GM18909 (cell line): ENCODE results near the gene DHRS13.
"Not testable (repeated sequence)": the region's sequence is repeated elsewhere in the genome, so short reads cannot be mapped to it uniquely, and the experiment has no call there.

Source experiments
- ATAC-seq: cut with Tn5 transposase; IDR thresholded peaks from one replicate; pipeline ENCODE4 v1.9.1; 2021; ENCODE audit warnings: mild to moderate bottlenecking; ENCODE audit not compliant: unreplicated experiment, poor library complexity

DHRS13 gene

DNA sequence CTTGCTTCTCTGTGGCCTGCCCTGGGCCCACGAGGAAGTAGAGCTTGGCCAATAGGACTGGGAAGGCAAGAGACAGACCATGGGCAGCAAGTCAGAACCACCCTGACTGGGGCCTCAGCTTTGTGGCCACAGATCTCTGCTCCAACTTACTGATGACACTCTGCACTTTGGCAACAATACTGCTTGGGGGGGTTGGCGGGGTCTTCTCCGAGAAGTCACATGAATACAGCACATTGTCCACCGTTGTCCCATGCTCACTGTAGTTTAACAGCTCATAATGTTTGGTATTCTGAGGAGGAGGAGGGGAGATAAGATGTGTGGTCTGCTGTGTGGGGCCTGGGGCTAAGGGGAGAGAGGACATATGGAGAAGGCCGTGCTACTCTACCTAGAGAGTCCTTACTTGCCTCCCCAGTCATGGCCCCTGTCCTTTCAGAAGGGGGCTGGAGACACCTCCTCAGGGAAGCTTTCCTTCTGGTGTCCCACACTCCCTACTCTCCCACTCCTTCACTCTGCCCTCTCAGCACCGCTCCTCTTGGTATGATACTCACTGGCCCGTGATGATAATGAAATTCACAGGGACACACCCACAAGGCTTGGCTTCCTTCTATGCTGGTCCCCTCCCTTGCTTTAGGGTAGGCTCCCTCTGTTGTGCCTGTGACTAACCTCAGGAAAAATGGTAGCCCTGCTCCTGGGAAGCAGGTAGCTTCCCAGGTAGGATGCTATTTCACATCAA is 4.0 kb upstream of the DHRS13 start:
- ATAC-seq = no peak

DNA sequence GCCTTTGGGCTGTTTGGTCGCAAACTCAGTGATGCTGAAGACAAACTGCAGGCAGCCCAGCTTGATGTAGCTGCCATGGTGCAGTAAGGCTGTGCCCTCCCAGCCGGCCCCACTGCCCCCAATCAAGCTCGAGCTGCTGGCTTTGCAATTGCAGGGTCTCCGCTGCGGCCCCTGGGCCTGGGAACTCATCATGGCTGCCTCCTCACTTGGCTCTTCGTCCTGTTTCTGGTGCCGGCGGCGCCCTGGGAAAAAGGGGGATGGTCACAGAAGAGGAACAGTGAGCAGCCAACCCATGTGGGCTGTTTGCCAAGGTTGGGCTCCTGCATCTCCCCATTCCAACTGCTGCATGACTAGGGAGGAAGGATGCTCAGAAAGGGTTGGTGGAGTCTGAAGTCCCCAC is 3.4 kb upstream of the DHRS13 start:
- ATAC-seq = no peak

DNA sequence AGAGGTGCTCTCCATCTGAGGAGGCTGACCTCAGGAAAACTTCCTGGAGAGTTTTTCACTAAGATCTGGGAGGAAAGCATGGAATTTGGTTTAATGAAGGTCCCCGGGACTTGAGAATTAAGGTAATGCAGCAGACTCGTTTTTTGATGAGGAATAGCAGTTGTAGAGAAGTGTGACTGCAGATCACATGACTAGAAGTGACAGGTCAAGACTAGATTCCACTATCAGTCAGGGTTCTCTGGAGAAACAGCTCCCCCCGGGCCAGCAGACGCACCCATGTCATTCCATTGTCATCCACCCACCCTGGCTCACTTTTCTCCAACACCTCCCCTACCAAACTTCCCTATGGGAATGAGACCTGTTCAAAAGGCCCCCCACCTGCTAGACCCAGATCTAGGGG is 1.9 kb upstream of the DHRS13 start:
- ATAC-seq = no peak

DNA sequence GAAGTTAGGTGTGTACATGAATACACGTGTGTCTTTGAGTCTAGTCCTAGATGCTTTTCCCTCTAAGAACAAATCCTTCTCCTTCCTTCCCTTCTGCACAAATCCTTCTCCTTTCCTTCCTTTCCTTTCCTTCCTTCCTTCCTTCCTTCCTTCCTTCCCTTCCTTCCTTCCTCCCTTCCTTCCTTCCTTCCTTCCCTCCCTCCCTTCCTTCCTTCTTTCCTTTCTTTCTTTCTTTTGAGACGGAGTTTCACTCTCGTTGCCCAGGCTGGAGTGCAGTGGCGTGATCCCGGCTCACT is 615 bp upstream of the DHRS13 start:
- ATAC-seq = not testable (repeated sequence)

DNA sequence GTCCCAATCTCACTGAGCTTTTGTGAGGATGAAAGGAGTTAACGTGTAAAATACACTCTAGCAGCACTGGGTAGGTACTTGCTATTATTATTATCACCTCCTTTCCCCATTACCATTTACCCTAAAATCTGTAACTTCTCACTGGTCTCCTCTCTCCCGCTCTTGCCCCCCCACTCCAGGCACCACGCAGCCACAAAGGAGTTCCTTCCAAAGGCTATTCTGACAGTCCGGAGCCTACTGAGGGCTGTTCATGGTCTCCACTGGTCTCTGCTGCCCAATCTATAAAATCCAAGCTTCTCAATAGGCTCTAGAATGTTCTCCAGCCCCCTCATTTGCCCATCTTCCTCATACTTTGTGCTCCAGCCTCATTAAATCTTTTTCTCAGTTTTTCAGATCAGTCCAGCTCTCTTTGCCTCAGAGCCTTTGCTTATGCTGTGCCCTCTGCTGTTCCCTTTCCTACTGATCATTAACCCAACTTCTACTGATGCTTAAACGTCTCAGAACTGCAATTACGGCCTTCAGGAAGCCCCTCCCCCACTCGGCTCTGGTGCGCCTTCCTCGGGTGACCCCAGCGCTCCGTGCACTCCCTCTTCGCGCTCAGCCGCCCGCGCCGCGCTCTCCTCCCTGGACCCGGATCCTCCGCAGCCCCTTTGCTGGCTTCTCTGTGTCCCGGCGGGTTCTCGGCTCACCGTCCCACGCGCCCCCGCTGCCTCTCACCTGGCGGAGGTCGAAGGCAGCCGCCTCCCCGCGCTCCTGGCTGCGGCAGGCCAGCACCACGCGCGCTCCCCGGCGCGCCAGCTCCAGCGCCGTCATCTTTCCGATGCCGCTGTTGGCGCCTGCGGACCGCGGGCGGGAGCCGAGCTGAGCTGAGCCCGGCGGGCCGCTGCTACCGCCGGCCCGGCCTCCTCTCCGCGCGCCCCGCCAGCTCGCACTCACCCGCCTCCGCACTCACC is 737 bp downstream of the DHRS13 start:
- ATAC-seq = peak; percentile 46

DNA sequence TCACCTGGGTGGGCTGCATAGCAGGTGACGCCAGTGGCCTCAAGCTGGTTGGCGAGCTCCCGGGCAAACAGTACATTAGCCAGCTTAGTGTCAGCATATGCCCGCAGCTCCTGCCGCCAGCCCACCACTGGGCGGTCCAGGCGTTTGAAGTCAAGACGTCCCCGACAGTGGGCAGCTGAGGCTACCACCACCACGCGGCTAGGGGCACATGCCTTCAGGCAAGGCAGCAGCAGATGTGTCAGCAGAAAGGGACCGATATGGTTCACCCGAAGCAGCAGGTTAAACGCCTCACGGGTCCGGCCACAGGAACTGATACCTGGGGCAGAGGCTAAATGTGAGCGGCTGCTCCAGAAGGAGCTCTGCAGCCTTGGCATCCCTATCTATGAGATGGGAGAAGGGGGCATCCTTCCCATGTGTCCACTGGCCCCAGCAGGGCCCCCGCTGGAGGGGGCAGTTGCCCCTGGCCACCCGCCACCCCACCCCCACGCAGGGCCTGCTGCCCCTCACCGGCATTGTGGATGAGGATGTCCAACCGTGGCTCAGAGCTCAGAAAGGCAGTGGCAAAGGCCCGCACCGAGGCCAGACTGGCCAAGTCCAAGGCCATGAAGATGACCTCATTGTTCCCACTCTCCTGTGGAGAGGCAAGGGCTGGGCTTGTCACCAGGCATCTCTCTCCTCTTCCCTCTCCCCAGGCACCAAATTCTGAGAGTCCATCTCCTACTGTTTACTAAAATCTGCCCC is 1.7 kb downstream of the DHRS13 start:
- ATAC-seq = no peak

DNA sequence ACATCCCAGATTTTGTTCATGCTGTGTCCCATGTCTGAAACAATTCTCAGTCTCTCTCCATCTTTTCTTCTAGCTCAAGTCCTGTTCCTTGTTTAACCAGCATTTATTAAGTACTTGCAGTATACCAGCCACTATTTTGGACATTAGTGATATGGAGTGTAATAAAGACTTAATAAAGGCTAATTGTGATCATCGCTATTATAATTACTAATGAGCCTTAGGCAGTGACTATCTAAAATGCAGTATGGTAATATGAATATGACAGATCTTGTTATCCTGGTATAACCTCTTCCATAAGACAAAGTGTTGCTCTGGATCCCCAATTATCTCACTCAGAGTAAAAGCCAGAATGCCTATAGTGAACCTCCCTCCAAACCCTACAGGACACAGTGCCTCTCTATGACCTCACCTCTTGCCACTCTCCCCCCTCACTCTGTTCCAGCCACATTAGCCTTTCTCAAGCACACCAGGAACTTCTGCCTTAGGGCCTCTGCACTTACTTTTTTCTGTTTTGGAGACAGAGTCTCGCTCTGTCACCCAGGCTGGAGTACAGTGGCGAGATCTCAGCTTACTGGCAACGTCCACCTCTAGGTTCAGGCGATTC is 3.6 kb downstream of the DHRS13 start:
- no peak for ATAC-seq

DNA sequence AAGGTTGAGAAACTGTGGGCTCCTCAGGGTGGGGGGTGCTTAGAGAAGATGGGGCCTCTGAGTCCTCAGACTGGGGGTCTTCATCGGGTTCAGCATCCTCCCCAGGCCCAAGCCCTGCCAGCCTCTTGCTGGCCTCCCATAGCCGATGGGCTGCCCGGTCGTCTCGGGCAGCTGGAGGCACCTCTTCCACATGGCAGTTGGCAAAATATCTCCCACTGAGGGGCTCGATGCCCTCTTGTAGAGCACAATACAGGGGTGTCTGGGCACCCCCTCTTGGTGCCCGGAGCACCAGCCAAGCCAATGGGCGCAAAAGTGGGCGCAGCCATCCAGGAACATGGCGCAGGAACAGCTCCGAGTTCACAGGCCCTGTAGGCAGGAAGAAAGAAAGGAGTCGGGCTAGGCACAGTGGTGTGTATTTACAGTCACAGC is 4.3 kb downstream of the DHRS13 start:
- no peak for ATAC-seq

DNA sequence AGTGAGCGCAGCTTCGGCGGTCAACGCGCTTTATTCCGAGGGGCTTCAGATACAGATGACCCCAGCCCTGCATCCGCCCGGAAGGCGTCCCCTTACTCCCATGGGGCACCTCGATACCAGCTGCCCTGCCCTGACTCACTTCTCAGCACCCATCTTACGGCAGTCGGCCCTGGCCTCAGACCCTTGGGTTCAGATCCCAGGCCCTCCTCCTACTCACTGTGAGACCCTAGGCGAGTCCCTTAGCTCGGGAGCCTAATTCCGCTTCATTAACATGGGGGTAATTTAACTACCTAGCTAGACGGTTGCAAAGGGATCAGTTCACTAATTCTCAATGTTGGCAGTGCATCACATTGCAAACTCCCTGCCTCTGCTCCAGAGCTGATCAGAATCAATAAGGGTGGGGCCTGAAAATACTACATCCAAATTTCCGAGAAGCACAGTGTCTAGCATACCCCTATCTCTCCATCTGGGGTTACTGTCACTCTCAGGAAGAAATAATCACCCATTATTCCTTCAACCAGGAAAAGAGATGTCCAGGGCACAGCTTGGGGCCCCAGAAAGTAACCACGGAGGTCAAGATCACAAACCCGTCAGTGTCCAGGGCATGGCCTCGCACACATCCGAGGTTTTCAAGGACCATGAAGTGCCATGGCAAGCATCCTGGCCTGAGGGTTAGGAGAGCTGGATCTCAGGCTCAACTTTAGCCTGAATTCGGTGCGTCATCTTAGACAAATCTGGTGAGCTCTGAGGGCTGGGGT is 4.9 kb downstream of the DHRS13 start:
- no peak for ATAC-seq

DNA sequence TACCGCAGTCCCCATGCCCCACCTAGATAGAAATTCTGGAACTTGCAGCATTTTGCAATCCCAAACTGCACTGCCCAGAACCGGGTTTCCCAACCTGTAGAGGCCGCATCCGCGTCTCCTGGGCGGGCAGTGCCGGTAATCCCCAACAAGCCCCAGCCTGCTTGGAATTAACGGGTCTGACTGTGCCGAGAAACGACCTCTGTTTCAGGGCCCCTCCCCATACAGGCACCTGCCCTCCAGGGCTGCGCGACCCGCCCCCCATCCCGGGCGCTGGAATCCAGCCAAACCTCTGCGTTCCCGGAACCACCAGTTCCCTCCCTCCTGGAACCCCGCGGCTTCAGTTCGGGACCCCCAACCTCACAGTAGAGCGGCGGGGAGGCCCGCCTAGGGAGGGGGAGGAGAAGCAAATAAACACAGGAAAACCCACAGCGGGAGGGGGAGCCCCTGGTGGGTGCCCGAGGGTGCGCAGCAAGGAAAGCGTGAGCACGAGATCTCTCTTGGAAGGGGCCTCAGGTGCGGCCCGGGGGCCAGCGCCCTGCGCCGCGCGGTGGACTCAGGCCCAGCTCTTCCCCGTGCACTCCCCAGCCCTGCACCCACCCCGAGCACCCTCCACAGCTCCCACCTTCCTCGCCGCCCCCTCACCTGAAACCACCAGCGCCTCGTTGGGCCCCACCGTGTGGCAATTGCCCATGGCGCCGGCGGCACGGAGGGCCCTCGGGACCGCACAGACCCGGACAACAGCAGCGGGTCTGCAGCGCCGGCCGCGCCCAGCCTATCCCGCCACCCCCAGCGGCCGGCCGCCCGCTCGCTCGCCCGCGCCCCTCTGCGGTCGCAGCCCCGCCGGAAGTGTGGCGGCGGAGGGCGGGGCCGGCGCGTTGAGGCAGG is 5.8 kb downstream of the DHRS13 start, which contains the start of gene FLOT2:
Gene FLOT2 (minus strand): TSS at position 850 of the 885 bp plus-strand sequence. CDS start 159 bp downstream, at position 691.
- ATAC-seq = no peak

DNA sequence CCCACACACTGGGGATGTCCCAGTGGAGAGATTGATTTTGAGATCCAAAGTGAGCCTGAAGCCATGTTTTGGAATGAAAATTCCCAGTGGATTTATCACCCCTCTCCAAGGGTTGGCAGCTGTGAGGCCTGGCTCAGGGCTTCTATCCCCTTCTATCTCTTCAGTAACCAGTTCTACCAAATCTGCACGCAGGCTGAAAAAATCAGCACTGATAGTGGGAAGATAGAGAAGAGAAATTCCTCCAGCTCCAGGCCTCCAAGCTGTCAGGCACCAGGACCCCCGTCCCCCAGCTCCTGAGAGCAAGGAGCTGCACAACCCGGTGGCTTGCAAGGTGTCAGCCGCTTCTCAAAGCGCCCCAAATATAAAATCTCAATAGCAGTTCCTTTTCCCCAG is 6.4 kb downstream of the DHRS13 start:
- ATAC-seq = no peak

DNA sequence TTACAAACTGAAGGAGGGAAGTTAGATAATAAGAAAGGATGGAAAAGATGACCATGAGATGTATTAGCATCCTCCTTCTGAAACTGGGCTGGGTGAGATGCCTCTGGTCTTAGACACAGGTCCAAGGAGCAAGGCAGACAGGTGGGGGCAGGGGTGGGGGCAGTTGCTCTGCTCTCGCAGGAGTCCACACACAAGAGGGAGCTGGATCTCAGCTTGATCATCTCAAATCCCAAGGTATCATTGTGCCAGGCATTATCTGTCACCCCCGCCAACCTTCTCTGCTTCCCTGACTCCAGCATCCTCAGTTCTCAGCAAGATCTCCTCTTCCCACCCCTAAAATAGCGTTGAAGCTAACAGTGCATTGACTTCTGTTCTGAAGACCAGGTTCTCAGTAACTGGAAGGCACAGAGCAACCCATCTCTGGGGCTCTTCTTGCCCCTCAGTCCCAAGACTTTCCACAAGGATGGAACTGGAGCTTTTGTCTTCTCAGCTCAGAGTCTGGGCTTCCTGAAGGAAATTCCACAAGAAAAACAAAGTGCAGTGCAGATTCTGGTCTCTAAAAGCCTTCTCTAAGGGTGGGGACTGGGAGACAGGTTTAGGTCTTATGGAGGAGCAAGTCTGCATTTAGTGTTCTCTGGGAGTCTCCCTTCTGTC is 7.0 kb downstream of the DHRS13 start:
- no peak for ATAC-seq

DNA sequence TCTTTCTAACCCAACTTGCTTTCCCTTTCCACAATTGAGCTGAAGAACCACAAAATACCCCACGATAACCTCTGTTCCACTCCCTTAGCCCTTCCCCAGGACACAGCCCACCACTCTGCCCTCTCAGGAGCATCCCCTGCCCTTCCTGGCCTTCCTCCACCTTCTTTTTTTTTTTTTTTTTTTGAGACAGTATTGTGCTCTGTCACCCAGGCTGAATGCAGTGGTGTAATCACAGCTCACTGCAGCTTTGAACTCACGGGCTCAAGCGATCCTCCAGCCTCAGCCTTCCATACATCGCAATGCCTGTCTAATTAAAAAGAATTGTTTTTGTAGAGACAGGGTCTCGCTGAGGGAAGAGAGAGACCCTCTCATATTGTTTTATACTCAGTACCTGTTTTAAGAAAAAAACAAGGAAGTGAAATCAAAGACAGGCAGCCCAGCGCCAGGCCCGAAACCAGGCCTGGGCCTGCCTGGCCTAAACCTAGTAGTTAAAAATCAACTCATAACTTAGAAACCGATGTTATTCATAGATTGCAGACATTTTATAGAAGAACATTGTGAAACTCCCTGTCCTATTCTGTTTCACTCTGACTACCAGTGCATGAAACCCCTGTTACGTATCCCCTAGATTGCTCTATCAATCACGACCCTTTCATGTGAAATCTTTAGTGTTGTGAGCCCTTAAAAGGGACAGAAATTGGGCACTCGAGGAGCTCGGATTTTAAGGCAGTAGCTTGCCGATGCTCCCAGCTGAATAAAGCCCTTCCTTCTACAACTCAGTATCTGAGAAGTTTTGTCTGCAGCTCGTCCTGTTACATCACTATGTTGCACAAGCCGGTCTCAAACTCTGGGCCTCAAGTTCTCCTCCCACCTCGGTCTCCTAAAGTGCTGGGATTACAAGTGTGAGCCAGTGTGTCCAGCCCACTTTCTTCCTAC is 9.4 kb downstream of the DHRS13 start:
- not testable (repeated sequence) for ATAC-seq

DNA sequence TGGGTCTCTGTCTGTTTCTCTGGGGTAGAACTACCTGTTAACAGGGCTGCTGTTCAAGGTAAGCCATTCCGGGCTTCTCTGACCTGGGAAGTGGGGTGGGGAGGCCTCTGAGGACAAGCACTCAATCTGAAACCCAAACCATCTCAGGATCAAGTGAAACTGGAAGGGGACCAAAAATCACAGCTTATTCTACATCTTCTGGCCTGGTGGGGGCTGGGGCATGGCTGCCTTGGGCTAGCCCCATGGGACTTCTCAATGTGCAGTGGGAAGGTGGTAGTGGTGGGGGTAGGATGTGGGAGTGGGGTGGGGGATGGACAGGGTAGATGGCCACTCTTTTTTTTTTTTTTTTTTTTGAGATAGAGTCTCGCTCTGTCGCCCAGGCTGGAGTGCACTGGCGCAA is 10.9 kb downstream of the DHRS13 start:
- no peak for ATAC-seq

DNA sequence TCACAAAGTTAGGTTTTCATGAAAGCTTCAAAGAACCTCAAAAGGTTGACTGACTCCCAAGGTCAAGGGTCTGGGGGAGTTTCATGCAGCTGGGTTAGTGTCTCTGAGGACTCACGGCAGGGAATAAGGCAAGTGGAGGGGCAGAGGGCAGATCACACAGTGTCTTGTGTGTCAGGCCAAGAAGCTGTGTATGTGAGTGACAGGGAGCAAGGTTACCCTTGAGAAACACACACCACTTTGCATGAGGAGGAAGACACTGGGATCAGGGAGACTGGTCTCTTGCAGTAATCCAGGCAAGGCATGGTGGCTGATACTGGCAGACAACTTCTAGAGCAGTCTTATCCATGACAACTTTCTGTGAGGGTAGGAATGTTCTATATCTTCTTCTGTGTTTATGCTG is 11.7 kb downstream of the DHRS13 start:
- ATAC-seq = no peak

DNA sequence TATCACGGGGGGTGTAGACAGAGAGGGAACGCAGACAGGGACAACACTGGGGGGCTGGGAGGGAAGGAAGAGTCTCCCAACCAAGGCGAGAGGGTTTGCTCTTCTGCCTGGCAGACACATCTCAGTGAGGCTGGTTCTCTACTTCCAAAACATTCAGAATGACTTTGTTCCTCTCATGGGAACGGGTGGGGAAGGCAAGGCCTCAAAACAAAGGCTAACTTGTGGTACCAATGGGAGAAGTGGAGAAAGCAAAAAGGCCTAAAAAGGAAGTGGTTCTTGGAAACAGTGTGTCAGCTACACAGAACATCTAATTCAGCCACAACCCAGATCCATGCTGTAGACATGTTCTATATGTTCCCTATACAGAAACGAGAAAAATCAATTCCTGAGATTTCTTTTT is 12.9 kb downstream of the DHRS13 start:
- ATAC-seq = no peak

DNA sequence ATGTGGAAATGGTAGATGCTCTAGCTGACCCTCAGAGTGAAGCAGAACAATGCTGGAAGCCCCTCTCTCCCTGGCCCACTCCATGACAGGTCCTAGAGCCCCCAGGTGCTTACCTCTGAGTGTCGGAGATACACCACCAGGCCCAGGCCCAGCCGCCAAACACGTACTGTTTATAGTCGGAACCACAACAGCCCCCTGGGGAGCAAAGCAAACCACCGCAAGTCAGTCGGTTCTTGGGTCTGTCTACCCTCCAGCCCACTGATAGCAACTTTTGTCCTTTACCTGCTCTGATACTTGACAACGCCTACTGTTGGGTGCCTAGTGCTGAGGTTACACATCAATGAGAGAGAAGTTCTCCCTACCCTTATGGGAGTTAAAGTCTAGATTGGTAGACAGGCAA is 14.0 kb downstream of the DHRS13 start:
- ATAC-seq = no peak
